HPDE6-E6E7 (cell line): Measurements from ENCODE around the gene GOLGA8S.
"Not testable (repeated sequence)": the region's sequence is repeated elsewhere in the genome, so short reads cannot be mapped to it uniquely, and the experiment has no call there.

Source experiments
- DNase-seq: peaks from one replicate; pipeline ENCODE4 v3.0.0; 2011; ENCODE audit warnings: missing footprints; ENCODE audit errors: extremely low spot score

GOLGA8S gene, protein sequence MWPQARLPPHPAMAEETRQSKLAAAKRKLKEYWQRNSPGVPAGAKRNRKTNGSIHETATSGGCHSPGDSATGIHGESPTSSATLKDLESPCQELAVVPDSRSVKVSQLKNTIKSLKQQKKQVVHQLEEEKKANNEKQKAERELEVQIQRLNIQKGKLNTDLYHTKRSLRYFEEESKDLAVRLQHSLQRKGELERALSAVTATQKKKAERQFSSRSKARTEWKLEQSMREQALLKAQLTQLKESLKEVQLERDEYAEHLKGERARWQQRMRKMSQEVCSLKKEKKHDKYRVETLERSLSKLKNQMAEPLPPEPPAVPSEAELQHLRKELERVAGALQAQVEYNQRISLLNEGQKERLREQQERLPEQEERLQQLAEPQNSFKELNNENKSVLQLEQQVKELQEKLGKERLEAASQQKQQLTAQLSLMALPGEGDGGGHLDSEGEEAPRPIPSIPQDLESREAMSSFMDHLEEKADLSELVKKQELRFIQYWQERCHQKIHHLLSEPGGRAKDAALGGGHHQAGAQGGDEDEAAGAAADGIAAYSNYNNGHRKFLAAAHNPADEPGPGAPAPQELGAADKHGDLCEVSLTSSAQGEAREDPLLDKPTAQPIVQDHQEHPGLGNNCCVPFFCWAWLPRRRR

DNA sequence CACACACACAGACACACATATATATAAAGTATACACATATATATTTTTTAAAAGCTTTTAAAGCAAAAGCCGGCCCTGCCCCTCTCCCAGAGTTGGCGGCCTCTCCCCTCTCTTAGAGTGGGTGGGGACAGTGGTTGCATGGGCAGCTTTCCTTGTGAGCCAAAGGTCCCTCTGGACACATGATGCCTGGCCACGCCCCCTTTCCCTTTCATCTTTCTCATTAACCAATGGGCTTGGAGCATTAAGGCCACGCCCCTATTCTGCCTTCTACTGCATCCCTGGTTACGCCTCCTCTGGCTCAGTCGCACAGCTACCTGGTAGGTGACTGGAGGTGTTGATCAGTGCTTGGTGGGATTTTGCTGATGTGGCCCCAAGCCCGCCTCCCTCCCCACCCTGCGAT, at the start of gene GOLGA8S:
TSS of gene GOLGA8S (plus strand) at position 301 of the 400 bp plus-strand sequence. CDS start at position 363, 62 bp downstream.
- DNase-seq: not testable (repeated sequence)

- DNase-seq: not testable (repeated sequence)
Observed at GRCh38 chr15:23304805-23305204, 49.7 kb upstream of the GOLGA8S start.

DNA sequence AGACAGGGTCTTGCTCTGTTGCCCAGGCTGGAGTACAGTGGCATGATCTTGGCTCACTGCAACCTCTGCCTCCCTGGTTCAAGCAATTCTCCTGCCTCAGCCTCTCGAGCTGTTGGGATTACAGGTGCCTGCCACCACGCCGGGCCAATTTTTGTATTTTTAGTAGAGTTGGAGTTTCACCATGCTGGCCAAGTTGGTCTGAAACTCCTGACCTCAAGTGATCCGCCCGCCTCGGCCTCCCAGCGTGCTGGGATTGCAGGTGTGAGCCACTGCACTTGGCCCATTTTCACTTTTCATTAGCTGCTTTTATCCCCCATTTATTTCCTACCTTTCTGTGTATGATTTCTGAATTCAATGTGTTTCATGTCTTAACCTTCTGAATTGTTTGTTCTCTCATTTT, 48.6 kb upstream of the GOLGA8S start:
- DNase-seq: not testable (repeated sequence)

DNA sequence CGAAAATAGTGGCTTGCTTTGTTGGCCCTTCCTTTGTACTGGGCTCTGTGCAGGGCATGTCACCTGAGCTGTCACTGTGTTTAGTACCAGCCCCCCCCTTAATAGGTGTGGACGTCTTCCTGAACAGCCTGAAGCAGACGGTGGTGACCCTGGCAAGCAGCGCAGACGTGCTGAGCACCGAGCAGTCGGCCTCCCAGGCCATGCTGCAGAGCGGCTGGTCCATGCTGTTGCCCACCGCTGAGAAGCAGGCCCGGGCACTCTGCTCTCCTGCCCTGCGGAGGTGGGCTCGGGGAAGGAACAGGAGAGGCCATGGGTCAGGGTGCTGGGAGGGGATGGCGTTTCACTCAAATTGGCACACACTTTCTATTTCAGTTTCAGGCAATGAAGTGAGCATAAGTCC, 43.3 kb upstream of the GOLGA8S start:
- DNase-seq: not testable (repeated sequence)

- not testable (repeated sequence) for DNase-seq
Observed at GRCh38 chr15:23334096-23334495, 20.5 kb upstream of the GOLGA8S start, which contains the start of gene GOLGA6L26. Gene GOLGA6L26, minus strand, starts transcription at chr15:23334196. Its CDS starts 61 bp downstream, at chr15:23334135.

GRCh38 chr15:23362622-23363021, 8.1 kb downstream of the GOLGA8S start:
- not testable (repeated sequence) for DNase-seq

DNA sequence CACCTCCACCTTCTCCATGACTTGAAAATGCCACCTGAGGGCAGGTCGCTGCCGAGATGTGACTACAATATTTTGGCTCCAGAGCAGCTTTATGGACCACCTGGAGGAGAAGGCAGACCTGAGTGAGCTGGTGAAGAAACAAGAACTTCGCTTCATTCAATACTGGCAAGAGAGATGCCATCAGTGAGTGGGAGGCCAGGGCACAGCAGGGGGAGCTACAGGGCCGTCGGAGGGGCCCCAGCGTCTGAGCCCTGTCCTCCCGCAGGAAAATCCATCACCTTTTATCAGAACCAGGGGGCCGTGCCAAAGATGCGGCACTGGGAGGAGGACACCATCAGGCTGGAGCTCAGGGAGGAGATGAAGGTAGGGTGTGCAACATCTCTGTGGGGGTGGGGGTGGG, 9.7 kb downstream of the GOLGA8S start:
- not testable (repeated sequence) for DNase-seq

- no peak for DNase-seq
Observed at GRCh38 chr15:23370578-23370977, 16.0 kb downstream of the GOLGA8S start.

DNA sequence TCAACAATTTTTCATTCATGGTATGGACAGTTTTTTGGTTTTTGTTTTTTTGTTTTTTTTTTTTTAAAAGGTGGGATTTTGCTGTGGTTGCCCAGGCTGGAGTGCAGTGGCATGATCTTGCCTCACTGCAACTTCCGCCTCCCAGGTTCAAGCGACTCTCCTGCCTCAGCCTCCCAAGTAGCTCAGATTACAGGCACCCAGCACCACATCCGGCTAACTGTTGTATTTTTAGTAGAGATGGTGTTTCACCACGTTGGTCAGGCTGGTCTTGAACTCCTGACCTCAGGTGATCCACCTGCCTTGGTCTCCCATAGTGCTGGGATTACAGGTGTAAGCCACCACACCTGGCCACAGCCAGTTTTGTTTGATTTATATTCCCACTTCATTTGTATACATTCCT, 16.6 kb downstream of the GOLGA8S start:
- not testable (repeated sequence) for DNase-seq

DNA sequence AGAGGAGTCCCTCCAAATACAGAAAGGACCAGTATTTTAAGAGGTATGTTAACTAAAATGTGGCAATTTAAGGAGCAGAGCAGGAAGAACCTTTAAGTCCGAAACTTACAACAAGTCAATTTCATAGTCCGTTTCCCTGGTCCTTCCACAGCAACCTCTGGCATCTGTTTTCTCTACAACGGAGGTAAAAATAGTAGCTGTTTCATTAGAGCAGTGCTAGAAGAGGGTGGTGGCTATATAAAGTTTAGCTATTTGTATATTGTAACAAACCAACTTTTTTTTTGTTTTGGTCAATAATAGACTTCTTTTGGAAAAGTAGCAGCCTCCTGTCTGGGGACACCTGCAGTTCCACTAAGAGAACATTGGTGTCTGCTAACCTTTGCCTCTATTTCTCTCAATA, 17.3 kb downstream of the GOLGA8S start:
- DNase-seq: not testable (repeated sequence)

DNA sequence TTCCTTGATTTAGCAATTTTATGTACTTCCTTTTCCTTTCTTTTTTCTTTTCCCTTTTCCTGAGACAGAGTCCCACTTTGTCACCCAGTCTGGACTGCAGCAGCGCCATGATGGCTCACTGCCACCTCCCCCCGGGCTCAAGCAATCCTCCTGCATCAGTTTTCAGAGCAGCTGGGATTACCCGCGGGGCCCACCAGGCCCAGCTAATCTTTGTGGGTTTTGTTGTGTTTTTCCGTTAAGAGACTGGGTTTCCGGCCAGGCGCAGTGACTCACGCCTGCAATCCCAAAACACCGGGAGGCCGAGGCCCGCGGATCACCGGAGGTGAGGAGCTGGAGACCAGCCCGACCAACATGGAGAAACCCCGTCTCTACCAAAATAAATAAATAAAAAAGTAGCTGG, 17.7 kb downstream of the GOLGA8S start:
- no peak for DNase-seq

DNA sequence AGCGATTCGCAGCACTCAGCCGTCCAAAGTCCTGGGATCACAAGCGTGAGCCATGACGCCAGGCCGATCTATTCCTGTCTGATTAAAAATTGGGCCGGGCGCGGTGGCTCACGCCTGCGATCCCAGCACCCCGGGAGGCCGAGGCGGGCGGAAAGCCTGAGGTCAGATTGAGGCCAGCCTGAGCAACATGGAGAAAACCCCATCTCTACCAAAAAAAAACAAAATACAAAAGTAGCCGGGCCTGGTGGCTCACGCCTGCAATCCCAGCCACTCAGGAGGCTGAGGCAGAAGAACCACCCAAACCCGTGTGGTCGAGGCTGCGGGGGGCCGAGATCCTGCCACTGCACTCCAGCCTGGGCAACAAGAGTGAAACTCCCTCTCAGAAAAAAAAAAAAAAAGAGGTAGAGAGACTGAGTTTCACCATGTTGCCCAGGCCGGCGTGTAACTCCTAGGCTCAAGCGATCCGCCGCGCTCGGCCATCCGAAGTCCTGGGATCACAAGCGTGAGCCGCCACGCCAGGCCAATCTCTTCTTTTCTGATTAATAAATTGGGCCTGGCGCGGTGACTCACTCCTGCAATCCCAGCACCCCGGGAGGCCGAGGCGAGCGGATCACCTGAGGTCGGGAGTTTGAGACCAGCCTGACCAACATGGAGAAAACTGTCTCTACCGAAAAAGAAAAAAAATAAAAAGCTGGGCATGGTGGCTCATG, 18.5 kb downstream of the GOLGA8S start:
- DNase-seq: not testable (repeated sequence)

DNA sequence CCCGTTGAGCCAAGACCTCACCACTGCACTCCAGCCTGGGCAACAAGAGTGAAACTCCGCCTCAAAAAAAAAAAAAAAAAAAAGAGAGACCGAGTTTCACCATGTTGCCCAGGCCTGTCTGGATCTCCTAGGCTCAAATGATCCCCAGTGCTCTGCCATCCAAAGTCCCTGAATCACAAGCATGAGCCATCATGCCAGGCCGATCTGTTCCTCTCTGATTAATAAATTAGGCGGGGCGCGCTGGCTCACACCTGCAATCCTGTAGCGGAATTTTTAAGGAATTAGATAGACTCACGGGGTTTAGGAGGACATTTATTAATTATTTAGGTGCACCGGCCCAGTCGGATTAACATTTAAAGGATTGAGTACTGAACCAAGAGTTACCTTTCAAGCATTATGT, 19.7 kb downstream of the GOLGA8S start:
- DNase-seq: not testable (repeated sequence)

- DNase-seq: not testable (repeated sequence)
Observed at GRCh38 chr15:23378946-23379345, 24.4 kb downstream of the GOLGA8S start.

- not testable (repeated sequence) for DNase-seq
Observed at GRCh38 chr15:23380700-23381099, 26.2 kb downstream of the GOLGA8S start.

GRCh38 chr15:23381192-23381591, 26.6 kb downstream of the GOLGA8S start:
- not testable (repeated sequence) for DNase-seq

GRCh38 chr15:23384371-23384770, 29.8 kb downstream of the GOLGA8S start:
- DNase-seq: no peak

- DNase-seq: no peak
Observed at GRCh38 chr15:23385886-23386430, 31.4 kb downstream of the GOLGA8S start.

DNA sequence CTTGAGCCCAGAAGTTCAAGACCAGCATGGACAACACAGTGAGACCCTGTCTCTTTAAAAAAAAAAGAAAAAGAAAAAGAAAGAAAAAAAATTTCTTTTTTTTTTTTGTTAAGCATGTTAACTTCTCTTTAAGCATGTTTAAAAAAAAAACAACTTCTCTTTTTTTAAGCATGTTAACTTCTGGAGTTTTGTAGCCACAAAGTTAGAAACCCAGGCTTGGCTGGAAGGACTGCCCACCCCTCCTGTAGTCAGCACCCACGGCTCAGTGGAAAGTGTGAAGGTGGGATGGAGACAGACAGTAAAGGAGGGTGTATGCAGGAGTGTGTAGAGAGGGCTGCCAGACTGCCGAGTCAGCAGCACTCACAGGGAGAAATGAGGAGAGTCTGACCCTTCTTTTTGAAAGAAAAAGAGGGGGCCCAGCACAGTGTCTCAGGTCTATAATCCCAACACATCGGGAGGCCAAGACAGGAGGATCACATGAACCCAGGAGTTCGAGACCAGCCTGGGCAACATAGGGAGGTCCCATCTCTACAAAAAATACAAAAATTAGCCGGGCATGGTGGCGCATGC, 33.2 kb downstream of the GOLGA8S start:
- DNase-seq: no peak

DNA sequence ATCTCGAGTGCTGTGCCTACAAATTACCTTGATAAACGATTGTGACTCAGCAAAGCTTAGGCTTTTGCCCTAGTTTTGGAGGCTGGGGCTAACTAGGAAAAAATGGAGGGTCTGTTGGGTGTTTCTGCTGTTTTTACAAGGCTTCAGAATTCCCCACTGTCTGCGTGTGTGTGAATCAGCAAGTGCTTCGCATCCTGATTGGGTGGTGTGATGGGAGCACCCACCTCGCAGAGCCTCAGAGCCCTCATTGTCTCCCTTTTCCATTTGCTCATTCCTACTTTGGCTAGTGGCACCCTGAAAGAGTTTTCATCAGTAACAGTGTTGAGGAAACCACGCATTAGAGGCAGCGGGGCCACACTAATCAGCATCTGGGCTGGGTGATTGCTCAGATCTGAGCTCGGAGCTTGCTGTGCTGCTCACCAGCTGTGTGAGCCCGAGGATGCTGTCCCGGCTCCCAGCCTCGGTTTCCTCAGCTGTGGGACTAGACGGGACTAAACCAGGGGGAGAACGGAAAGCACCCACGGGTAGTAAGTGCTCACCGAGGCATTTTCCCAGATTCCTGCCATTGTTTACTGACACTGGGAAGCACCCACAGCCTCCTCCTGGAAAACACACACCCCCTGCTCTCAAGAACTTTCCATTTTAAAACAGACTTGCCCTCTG, 40.6 kb downstream of the GOLGA8S start:
- no peak for DNase-seq

DNA sequence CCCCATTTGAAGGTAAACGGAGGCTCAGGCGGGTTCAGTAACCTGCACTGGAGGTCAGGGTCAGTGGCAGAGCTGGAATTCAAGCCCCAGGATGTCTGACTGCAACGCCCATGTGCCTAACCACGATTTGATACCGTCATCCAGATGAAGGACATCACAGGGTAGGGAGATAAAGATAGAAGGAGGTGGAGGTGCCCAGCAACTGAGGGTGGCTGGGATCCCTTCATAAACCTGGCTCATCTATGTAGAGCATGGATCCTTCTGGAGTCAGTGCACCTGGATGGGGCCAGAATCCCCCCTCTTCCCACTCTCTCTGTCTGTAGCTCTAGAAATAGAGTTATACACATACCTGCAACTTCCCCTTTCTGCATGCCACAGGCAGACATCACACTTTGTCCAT, 41.3 kb downstream of the GOLGA8S start:
- no peak for DNase-seq
